ENCODE measurements around the gene FAM107B.
A peak's percentile ranks its signal among the peaks of the same experiment; 100 is the strongest.

FAM107B gene

GRCh38 chr10:14550471-14550981 is 224.2 kb downstream of the FAM107B start:
- no peak for DNase-seq

GRCh38 chr10:14549496-14549895 is 225.2 kb downstream of the FAM107B start:
- DNase-seq = no peak

- no peak for DNase-seq
Measured at GRCh38 chr10:14548970-14549369, 225.7 kb downstream of the FAM107B start.

GRCh38 chr10:14548474-14548873 is 226.2 kb downstream of the FAM107B start:
- DNase-seq = no peak

GRCh38 chr10:14547816-14548215 is 226.9 kb downstream of the FAM107B start:
- DNase-seq = no peak

- DNase-seq = no peak
Measured at GRCh38 chr10:14545827-14546226, 228.9 kb downstream of the FAM107B start.

- no peak for DNase-seq
Measured at GRCh38 chr10:14543904-14544210, 230.8 kb downstream of the FAM107B start.

GRCh38 chr10:14543046-14543903 is 231.4 kb downstream of the FAM107B start:
- peak; percentile 69 for DNase-seq

GRCh38 chr10:14541379-14541778 is 233.3 kb downstream of the FAM107B start:
- DNase-seq = no peak

GRCh38 chr10:14540611-14541010 is 234.1 kb downstream of the FAM107B start:
- DNase-seq = no peak

GRCh38 chr10:14540062-14540461 is 234.6 kb downstream of the FAM107B start:
- no peak for DNase-seq

GRCh38 chr10:14539176-14539575 is 235.5 kb downstream of the FAM107B start:
- no peak for DNase-seq

- DNase-seq = peak; percentile 61
Measured at GRCh38 chr10:14536241-14537213, 238.2 kb downstream of the FAM107B start.

- no peak for DNase-seq
Measured at GRCh38 chr10:14535457-14536130, 239.1 kb downstream of the FAM107B start.

- DNase-seq = no peak
Measured at GRCh38 chr10:14534152-14534551, 240.5 kb downstream of the FAM107B start.

- DNase-seq = no peak
Measured at GRCh38 chr10:14533295-14533694, 241.4 kb downstream of the FAM107B start.

- no peak for DNase-seq
Measured at GRCh38 chr10:14532473-14533251, 242.0 kb downstream of the FAM107B start.

- no peak for DNase-seq
Measured at GRCh38 chr10:14531974-14532373, 242.7 kb downstream of the FAM107B start.

- DNase-seq = no peak
Measured at GRCh38 chr10:14530465-14530864, 244.2 kb downstream of the FAM107B start.

GRCh38 chr10:14529351-14529750 is 245.3 kb downstream of the FAM107B start:
- DNase-seq = no peak

- peak; percentile 59 for DNase-seq
Measured at GRCh38 chr10:14528450-14528849, 246.2 kb downstream of the FAM107B start.

- DNase-seq = no peak
Measured at GRCh38 chr10:14527915-14528314, 246.8 kb downstream of the FAM107B start.
